DOHH2 (cell line): ENCODE data around the gene ANTXR1.

ENCODE experiments used
- H3F3A ChIP-seq: fragments of 200-600 bp; sonication (generic), shearing (Covaris generic); 2 replicates; pipeline ENCODE4 v1.6.0; 2016; ENCODE audit warnings: antibody characterized with exemption, mild to moderate bottlenecking; ENCODE audit not compliant: control insufficient read depth, insufficient read depth
- H3K27ac ChIP-seq: fragments of 200-600 bp; sonication (generic); 2 replicates; pipeline ENCODE4 v1.5.1; 2014; ENCODE audit warnings: low read depth, mild to moderate bottlenecking, low read length, moderate library complexity
- H3K27me3 ChIP-seq: fragments of 200-600 bp; sonication (generic); 2 replicates; pipeline ENCODE4 v1.6.1; 2014; ENCODE audit warnings: mild to moderate bottlenecking, low read length, mixed read lengths; ENCODE audit not compliant: control insufficient read depth
- H3K36me3 ChIP-seq: fragments of 200-600 bp; sonication (generic); 2 replicates; pipeline ENCODE4 v1.6.1; 2014; ENCODE audit warnings: mild to moderate bottlenecking, low read length, moderate library complexity, mixed read lengths; ENCODE audit not compliant: control insufficient read depth
- H3K4me1 ChIP-seq: fragments of 200-600 bp; sonication (generic); 2 replicates; pipeline ENCODE4 v1.6.1; 2014; ENCODE audit warnings: mild to moderate bottlenecking, low read length, mixed read lengths; ENCODE audit not compliant: control insufficient read depth
- H3K4me2 ChIP-seq: fragments of 200-600 bp; sonication (generic); 2 replicates; pipeline ENCODE4 v1.6.0; 2014; ENCODE audit warnings: mild to moderate bottlenecking, low read length, moderate library complexity
- H3K4me3 ChIP-seq: fragments of 200-600 bp; sonication (generic); 2 replicates; pipeline ENCODE4 v1.5.1; 2014; ENCODE audit warnings: mild to moderate bottlenecking, low read length, mixed read lengths
- H3K79me2 ChIP-seq: fragments of 200-600 bp; sonication (generic); 2 replicates; pipeline ENCODE4 v1.6.1; 2014; ENCODE audit warnings: mild to moderate bottlenecking, low read length, mixed read lengths; ENCODE audit not compliant: control insufficient read depth
- H3K9me2 ChIP-seq: fragments of 200-600 bp; sonication (generic); replicated peaks from 2 replicates; pipeline ENCODE4 v1.6.1; 2014; ENCODE audit warnings: mild to moderate bottlenecking, low read length, mixed read lengths; ENCODE audit not compliant: control insufficient read depth
- H3K9me3 ChIP-seq: fragments of 200-600 bp; sonication (generic); 2 replicates; pipeline ENCODE4 v1.6.1; 2014; ENCODE audit warnings: antibody characterized with exemption, low read length, mixed read lengths; ENCODE audit not compliant: control insufficient read depth, insufficient read depth
- H4K20me1 ChIP-seq: fragments of 200-600 bp; sonication (generic); 2 replicates; pipeline ENCODE4 v1.6.0; 2014; ENCODE audit warnings: low read depth, mild to moderate bottlenecking, antibody characterized with exemption, low read length, moderate library complexity; ENCODE audit not compliant: control insufficient read depth, insufficient read depth
- EZH2phosphoT487 ChIP-seq: fragments of 200-600 bp; sonication (generic); IDR thresholded peaks from 2 replicates; pipeline ENCODE4 v1.6.1; 2017; ENCODE audit warnings: borderline replicate concordance, mild to moderate bottlenecking, antibody characterized with exemption, low read length, moderate library complexity, mixed read lengths
- TF ChIP-seq, protein P1 (sequence below): fragments of 200-600 bp; sonication (generic); IDR thresholded peaks from one replicate; pipeline ENCODE4 v1.5.1; 2014; ENCODE audit warnings: antibody characterized with exemption, mild to moderate bottlenecking, low read depth, low read length; ENCODE audit not compliant: poor library complexity, severe bottlenecking

Gene ANTXR1

DNA sequence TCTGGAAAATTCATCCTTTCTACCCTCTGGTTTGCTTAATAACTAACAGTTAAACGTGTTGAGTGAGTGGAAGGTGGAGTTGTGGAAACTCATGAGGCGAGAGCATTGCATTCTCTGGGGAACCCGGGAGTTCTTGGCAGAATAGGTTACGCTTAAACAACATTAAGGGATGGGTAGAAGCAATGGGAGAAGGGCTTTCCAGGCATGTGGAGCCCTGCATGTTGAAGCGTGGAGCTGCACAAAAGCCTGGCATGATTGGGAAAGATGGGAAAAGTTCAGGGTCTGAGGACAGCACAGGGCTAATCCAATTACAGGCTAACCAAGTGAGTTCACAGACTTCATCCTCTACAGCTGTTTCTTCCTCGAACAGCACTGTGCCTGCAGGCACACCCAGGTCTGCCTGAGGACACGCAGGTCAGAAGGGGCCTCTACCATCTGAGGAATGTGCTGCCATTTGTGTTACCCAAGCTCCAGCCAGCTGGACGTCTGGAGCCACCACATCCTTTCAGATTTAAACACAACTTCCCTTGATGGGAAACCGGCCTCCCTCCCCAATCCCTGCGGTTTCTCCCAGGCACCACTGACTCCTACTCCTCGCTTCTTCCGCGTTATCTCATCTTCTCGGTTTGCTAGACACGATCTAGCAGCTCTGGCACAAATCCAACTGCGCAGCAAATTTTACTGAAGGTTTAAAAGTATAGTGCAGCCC, 164.2 kb downstream of the ANTXR1 start:
- TF ChIP-seq, protein P1, sequence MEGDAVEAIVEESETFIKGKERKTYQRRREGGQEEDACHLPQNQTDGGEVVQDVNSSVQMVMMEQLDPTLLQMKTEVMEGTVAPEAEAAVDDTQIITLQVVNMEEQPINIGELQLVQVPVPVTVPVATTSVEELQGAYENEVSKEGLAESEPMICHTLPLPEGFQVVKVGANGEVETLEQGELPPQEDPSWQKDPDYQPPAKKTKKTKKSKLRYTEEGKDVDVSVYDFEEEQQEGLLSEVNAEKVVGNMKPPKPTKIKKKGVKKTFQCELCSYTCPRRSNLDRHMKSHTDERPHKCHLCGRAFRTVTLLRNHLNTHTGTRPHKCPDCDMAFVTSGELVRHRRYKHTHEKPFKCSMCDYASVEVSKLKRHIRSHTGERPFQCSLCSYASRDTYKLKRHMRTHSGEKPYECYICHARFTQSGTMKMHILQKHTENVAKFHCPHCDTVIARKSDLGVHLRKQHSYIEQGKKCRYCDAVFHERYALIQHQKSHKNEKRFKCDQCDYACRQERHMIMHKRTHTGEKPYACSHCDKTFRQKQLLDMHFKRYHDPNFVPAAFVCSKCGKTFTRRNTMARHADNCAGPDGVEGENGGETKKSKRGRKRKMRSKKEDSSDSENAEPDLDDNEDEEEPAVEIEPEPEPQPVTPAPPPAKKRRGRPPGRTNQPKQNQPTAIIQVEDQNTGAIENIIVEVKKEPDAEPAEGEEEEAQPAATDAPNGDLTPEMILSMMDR, result no peak
- TF ChIP-seq EZH2phosphoT487, result no peak
- Histone ChIP-seq H3K4me2 (no peak overlapping the region), H3K4me1 (no peaks in the 10 kb centered on the region), H3K27ac (no peak overlapping the region), H3F3A (no peaks in the 10 kb centered on the region), H3K9me2 (no peaks in the 10 kb centered on the region), H3K36me3 (no peaks in the 10 kb centered on the region), H3K4me3 (no peak overlapping the region), H4K20me1 (no peaks in the 10 kb centered on the region), H3K9me3 (no peaks in the 10 kb centered on the region), H3K27me3 (no peaks in the 10 kb centered on the region), H3K79me2 (no peaks in the 10 kb centered on the region)

DNA sequence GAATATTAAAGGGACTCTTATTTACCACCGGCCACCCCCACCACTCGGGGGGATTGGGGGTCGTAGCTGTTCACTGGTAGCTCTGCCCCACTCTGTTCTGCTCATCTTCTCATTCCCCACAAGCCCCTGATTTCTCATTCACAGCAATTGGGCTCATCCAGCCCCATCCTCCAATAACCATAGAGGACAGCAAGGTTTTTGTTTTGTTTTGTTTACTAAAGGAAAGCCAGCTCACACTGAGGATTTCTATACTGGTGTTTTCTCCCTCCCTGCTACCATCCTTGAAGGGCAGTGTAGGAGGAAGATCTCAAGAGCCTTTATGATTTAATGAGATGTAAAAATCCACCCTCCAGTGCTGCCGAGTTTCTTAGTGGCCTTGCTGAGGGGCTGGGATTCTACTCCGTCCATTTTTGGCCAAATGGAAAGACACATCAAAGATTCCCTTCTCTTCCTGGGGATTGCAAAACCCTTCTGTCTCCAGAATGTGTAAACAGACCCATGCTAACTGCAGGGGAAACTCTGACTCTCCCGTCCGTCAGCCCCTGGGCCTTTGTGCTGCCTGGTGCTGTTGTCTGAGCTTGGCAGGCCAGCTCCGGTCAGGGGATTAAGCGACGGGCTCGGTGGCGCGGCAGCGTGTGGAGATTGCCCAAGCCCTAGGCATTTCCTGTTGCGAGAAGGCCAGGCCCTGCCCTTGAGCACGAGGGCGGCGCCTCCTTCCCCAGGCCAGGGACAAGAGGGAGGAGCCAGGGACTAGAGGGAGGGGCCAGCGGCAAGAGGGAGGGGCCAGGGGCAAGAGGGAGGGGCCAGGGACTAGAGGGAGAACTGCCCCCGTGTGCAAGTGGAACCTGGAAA, 165.0 kb downstream of the ANTXR1 start:
- no peak overlapping the region for H3K4me2 ChIP-seq

DNA sequence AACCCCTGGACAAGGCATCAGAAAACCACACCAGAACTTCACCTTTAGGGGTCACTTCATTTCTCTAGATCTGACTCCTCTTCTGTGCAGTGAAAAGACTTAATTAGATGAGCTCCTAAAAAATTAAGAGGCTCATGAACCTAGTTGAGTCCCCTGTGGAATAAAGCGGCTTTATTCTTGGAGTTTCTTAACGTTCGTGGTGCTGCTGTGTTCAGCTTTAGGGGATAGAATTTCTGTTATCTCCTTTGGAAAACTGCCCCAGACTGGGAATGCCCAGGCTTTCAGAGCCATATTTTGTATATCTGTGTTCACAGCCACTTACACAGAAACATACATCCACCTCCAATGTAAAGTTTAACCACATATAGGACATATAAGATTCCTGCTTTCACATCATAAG, 165.8 kb downstream of the ANTXR1 start:
- no peaks in the 10 kb centered on the region for H4K20me1 ChIP-seq
- H3K36me3 ChIP-seq, result no peaks in the 10 kb centered on the region
- H3K4me1 ChIP-seq, result no peaks in the 10 kb centered on the region
- no peaks in the 10 kb centered on the region for H3K79me2 ChIP-seq
- H3K9me3 ChIP-seq, result no peaks in the 10 kb centered on the region
- TF ChIP-seq, protein P1, result no peak
- TF ChIP-seq EZH2phosphoT487, result no peak
- H3K27ac ChIP-seq, result no peak overlapping the region
- H3F3A ChIP-seq, result no peaks in the 10 kb centered on the region
- H3K4me3 ChIP-seq, result no peak overlapping the region
- H3K27me3 ChIP-seq, result no peaks in the 10 kb centered on the region
- H3K9me2 ChIP-seq, result no peaks in the 10 kb centered on the region
- no peak overlapping the region for H3K4me2 ChIP-seq

More for the DNA sequence above, 165.0 kb downstream of the ANTXR1 start:
- no peaks in the 10 kb centered on the region for H3K36me3 ChIP-seq
- no peaks in the 10 kb centered on the region for H3K27me3 ChIP-seq
- H3K9me3 ChIP-seq, result no peaks in the 10 kb centered on the region
- no peak for TF ChIP-seq EZH2phosphoT487
- TF ChIP-seq, protein P1, result no peak
- H3K9me2 ChIP-seq, result no peaks in the 10 kb centered on the region
- H3F3A ChIP-seq, result no peaks in the 10 kb centered on the region
- no peaks in the 10 kb centered on the region for H3K4me1 ChIP-seq
- no peaks in the 10 kb centered on the region for H3K79me2 ChIP-seq
- no peak overlapping the region for H3K4me3 ChIP-seq
- no peaks in the 10 kb centered on the region for H4K20me1 ChIP-seq
- no peak overlapping the region for H3K27ac ChIP-seq
